Measurements from ENCODE around the gene SEPTIN2. TPM values are rescaled to one million over a fixed set of nuclear protein-coding genes. Genes with fewer than 3 reads are reported as not detected.

The SEPTIN2 gene
- total RNA-seq, 1 experiment from 2014 or later: 353 TPM

GRCh38 chr2:241272303-241273209 lies 43.2 kb upstream of the SEPTIN2 start (continued):
- peak; percentile 32; the same call in 1 of the 2 replicates for TF ChIP-seq E2F5 (CRISPR knock-in tag; IDR thresholded peaks at IDR 0.05)
- no peak for TF ChIP-seq TCF7 (CRISPR knock-in tag; IDR thresholded peaks at IDR 0.05; ENCODE audit: low read depth)
- TF ChIP-seq E2F4 (CRISPR knock-in tag; IDR thresholded peaks at IDR 0.05; ENCODE audit: borderline replicate concordance, low read depth): no peak
- TF ChIP-seq MYBL2 (CRISPR knock-in tag; IDR thresholded peaks at IDR 0.05): no peak
- TF ChIP-seq NR3C1 (CRISPR knock-in tag; conservative IDR thresholded peaks at IDR 0.05; ENCODE audit: low read depth): 0 out of 2 replicates have a peak, but pooled peaks have one; percentile 31
- TF ChIP-seq ZNF671 (CRISPR knock-in tag; IDR thresholded peaks at IDR 0.05): no peak
- TF ChIP-seq ERG (CRISPR knock-in tag; IDR thresholded peaks at IDR 0.05): no peak
- no peak for TF ChIP-seq ELF4 (CRISPR knock-in tag; IDR thresholded peaks at IDR 0.05; ENCODE audit: low read depth)

GRCh38 chr2:241273210-241274020 lies 42.3 kb upstream of the SEPTIN2 start:
- peaks cover 13% of the 10 kb centered on the region; the same call in 1 of the 2 replicates for H3K9me3 Mint-ChIP-seq
- peak overlapping the region; percentile 70 for H3K4me3 Mint-ChIP-seq
- ChIA-PET POLR2A (interaction anchor here (0.7 kb wide), 1 partner anchor 77 kb away, joined by 3 read pairs; no protein-coding TSS in a partner anchor), CTCF (no interaction called here)
- no peak for DNase-seq (ENCODE audit: low spot score)
- no peak for TF ChIP-seq NFATC4 (CRISPR knock-in tag; IDR thresholded peaks at IDR 0.05)
- TF ChIP-seq SOX15 (CRISPR knock-in tag; IDR thresholded peaks at IDR 0.05): no peak
- TF ChIP-seq FOXP1 (CRISPR knock-in tag; IDR thresholded peaks at IDR 0.05; ENCODE audit: borderline replicate concordance): no peak
- TF ChIP-seq NFYB (CRISPR knock-in tag; conservative IDR thresholded peaks at IDR 0.05; ENCODE audit: low read depth): no peak
- no peak for TF ChIP-seq MYBL2 (CRISPR knock-in tag; IDR thresholded peaks at IDR 0.05)
- no peak for TF ChIP-seq ZNF396 (CRISPR knock-in tag; IDR thresholded peaks at IDR 0.05; ENCODE audit: borderline replicate concordance)
- TF ChIP-seq ZNF317 (CRISPR knock-in tag; IDR thresholded peaks at IDR 0.05; ENCODE audit: borderline replicate concordance, low read depth): no peak
- TF ChIP-seq NR2C2 (CRISPR knock-in tag; IDR thresholded peaks at IDR 0.05): no peak
- TF ChIP-seq EMX1 (CRISPR knock-in tag; IDR thresholded peaks at IDR 0.05): no peak
- TF ChIP-seq AFF4 (CRISPR knock-in tag; IDR thresholded peaks at IDR 0.05; ENCODE audit: borderline replicate concordance): no peak
- TF ChIP-seq ZBTB21 (CRISPR knock-in tag; IDR thresholded peaks at IDR 0.05; ENCODE audit: borderline replicate concordance): no peak
- no peak for TF ChIP-seq TCF7 (CRISPR knock-in tag; IDR thresholded peaks at IDR 0.05; ENCODE audit: low read depth)
- no peak for TF ChIP-seq ETV6 (CRISPR knock-in tag; IDR thresholded peaks at IDR 0.05)
- H3K27me3 Mint-ChIP-seq (ENCODE audit: low read depth): no peaks in the 10 kb centered on the region
- peaks cover under 1% of the 10 kb centered on the region for H3K36me3 Mint-ChIP-seq
- peak overlapping the region; percentile 78 for H3K27ac Mint-ChIP-seq
- ATAC-seq: peak; percentile 25
- peaks cover 25% of the 10 kb centered on the region for H3K4me1 Mint-ChIP-seq
